Central memory CD8-positive, alpha-beta T cell (primary cell): ENCODE results near the gene COL2A1.

Experiments
- ATAC-seq: fragments of 150-1000 bp; cut with Tn5 transposase; replicated peaks from 2 replicates; pipeline ENCODE4 v1.10.0; 2022; ENCODE audit warnings: mild to moderate bottlenecking, moderate FRiP score, moderate number of reproducible peaks; ENCODE audit not compliant: poor library complexity, severe bottlenecking; ENCODE audit errors: extremely low read depth
- DNase-seq, 2 donors: peaks; one replicate each; pipeline ENCODE4 v3.0.0; 2021; ENCODE audit warnings: low spot score in 2 of 2
- H3K27ac Mint-ChIP-seq: one replicate; pipeline ENCODE4 v1.8.0; 2022; ENCODE audit warnings: low read depth, mild to moderate bottlenecking, moderate library complexity, mixed read lengths
- H3K27me3 Mint-ChIP-seq: one replicate; pipeline ENCODE4 v1.8.0; 2022; ENCODE audit warnings: mixed read lengths
- H3K36me3 Mint-ChIP-seq: one replicate; pipeline ENCODE4 v1.8.0; 2022; ENCODE audit warnings: mild to moderate bottlenecking, moderate library complexity, mixed read lengths; ENCODE audit not compliant: insufficient read depth
- H3K4me1 Mint-ChIP-seq: one replicate; pipeline ENCODE4 v1.8.0; 2022; ENCODE audit warnings: mixed read lengths
- H3K4me3 Mint-ChIP-seq: one replicate; pipeline ENCODE4 v1.8.0; 2022; ENCODE audit warnings: mild to moderate bottlenecking, moderate library complexity, mixed read lengths
- H3K9me3 Mint-ChIP-seq: one replicate; pipeline ENCODE4 v1.8.0; 2022; ENCODE audit warnings: mixed read lengths

The COL2A1 gene

GRCh38 chr12:48004053-48004941 is at the start of gene COL2A1:
COL2A1 (minus strand) TSS chr12:48004476; CDS start chr12:48004321, 155 bp downstream.
- no peak for DNase-seq
- ATAC-seq: peak; percentile 32
- H3K36me3 Mint-ChIP-seq: peaks cover 3% of the 10 kb centered on the region
- H3K27ac Mint-ChIP-seq: no peak within 1 kb of the TSS
- peak within 1 kb of the TSS; percentile 73 for H3K4me3 Mint-ChIP-seq
- peaks cover 34% of the 10 kb centered on the region for H3K4me1 Mint-ChIP-seq
- H3K27me3 Mint-ChIP-seq: peaks cover 94% of the 10 kb centered on the region
- no peaks in the 10 kb centered on the region for H3K9me3 Mint-ChIP-seq

DNA sequence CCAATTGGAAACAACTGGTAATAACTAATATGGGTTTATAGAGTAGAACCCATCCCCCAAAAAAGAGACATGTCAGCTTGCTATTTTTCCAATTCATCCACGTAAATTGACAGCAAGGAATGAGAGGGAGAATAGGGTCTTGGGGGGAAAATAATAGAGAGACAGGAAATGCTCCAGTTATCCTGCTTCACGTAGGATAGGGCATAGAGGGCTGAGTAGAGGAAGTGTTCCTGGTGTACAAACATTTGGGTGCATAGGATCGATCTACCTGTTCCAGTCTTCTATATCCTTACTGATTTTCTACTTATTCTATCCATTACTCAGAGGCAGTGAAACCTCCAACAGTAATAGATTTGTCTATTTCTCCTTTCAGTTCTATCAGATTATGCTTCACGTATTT is 49.6 kb upstream of the COL2A1 start:
- H3K4me1 Mint-ChIP-seq: no peaks in the 10 kb centered on the region
- H3K27ac Mint-ChIP-seq: no peak overlapping the region
- no peaks in the 10 kb centered on the region for H3K27me3 Mint-ChIP-seq
- peaks cover 9% of the 10 kb centered on the region for H3K36me3 Mint-ChIP-seq
- ATAC-seq: no peak
- no peaks in the 10 kb centered on the region for H3K9me3 Mint-ChIP-seq
- no peak overlapping the region for H3K4me3 Mint-ChIP-seq
- no peak for DNase-seq

DNA sequence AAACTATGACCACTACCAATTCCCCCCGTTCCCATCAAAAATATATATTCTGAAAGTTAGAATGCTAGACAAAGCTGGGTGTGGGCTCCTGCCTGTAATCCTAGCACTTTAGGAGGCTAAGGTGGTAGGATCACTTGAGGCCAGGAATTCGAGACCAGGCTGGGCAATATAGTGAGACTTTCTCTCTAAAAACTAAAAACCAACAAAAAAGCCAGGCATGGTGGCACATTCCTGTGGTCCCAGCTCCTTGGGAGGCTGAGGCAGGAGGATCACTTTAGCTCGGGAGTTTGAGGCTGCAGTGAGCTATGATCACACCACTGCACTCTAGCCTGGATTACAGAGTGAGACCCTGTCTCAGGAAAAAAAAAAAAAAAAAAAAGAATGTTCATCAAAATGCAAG is 48.8 kb upstream of the COL2A1 start:
- no peak overlapping the region for H3K27ac Mint-ChIP-seq
- peaks cover 7% of the 10 kb centered on the region for H3K36me3 Mint-ChIP-seq
- H3K27me3 Mint-ChIP-seq: no peaks in the 10 kb centered on the region
- ATAC-seq (no peak), DNase-seq (no peak)
- no peaks in the 10 kb centered on the region for H3K4me1 Mint-ChIP-seq
- H3K4me3 Mint-ChIP-seq: no peak overlapping the region
- no peaks in the 10 kb centered on the region for H3K9me3 Mint-ChIP-seq

DNA sequence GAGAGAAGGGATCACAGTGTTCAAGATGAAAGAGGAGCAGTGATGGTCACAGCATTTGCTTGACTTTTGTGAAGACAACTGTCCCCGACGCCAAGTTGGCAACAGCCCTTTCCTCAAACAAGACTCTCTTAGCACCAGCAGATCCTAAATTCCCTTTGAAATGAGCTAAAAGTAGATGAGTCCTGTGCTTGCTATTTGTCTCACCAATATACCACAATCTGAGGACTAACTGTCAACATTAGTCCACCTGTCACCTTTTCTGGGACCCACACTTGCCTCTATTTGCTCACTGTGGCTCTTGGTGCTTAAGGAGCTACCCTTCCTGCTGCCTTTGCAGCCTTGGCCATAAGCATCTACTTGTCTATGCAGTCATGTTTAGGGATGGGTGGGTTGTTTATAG is 47.4 kb upstream of the COL2A1 start:
- Mint-ChIP-seq H3K27me3 (no peaks in the 10 kb centered on the region), H3K4me1 (no peaks in the 10 kb centered on the region), H3K36me3 (peaks cover 9% of the 10 kb centered on the region), H3K27ac (no peak overlapping the region), H3K4me3 (no peak overlapping the region), H3K9me3 (no peaks in the 10 kb centered on the region)
- ATAC-seq (no peak), DNase-seq (no peak)

DNA sequence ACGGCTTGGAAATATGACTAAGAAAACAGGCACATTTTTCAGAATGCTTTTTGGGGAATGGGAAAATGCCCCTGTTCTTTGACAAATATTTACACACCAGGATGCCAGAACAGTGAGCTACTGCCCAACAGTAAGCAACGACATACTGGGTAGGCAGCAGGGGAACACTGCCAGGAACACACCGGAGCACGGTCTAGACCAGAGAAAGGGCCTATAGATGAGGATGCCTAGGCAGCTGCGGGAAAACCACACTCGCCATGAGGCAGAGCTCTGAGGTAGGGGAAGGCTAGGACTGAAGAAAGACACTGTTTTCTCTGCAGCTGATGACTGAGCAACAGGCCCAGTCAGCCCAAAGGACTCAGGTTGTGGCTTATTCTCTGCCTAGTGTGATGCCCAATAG is 45.9 kb upstream of the COL2A1 start:
- Mint-ChIP-seq H3K36me3 (peaks cover 23% of the 10 kb centered on the region), H3K4me3 (no peak overlapping the region), H3K4me1 (no peaks in the 10 kb centered on the region), H3K27ac (no peak overlapping the region), H3K27me3 (no peaks in the 10 kb centered on the region), H3K9me3 (no peaks in the 10 kb centered on the region)
- ATAC-seq (no peak), DNase-seq (no peak)

DNA sequence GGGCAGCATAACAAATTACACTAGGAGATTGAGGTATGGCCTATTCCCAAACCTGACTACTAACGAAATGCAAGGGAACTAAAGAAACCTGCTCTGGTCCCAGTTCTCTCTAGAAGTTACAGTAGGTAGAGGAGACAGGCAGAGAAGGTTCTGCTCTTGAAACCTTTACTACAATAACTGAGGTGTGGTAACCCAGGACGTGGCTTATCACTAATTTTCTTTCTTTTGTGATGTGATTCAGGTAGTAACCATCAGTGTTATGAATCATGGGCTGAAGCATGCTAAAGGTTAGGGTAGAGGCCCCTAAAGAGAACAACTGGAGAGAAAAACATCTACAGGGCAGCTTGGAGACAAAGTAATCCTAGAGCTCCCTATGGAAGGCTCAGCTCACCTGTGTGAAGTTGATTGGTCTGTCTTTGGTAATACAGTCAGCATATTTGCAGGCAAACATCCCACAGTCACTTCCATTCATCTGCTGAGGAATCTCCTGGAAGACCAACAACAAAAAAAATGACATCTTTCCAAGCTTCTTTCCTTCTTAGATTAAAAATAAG is 41.8 kb upstream of the COL2A1 start:
- Mint-ChIP-seq H3K27ac (no peak overlapping the region), H3K36me3 (peaks cover 31% of the 10 kb centered on the region), H3K27me3 (no peaks in the 10 kb centered on the region), H3K4me3 (no peak overlapping the region), H3K9me3 (no peaks in the 10 kb centered on the region), H3K4me1 (no peaks in the 10 kb centered on the region)
- DNase-seq (no peak), ATAC-seq (no peak)

- DNase-seq (no peak), ATAC-seq (no peak)
- no peaks in the 10 kb centered on the region for H3K4me1 Mint-ChIP-seq
- no peak overlapping the region for H3K4me3 Mint-ChIP-seq
- peaks cover 31% of the 10 kb centered on the region for H3K36me3 Mint-ChIP-seq
- H3K27me3 Mint-ChIP-seq: no peaks in the 10 kb centered on the region
- H3K27ac Mint-ChIP-seq: no peak overlapping the region
- no peaks in the 10 kb centered on the region for H3K9me3 Mint-ChIP-seq
Observed at GRCh38 chr12:48045061-48045846, 41.0 kb upstream of the COL2A1 start.

- Mint-ChIP-seq H3K4me1 (no peaks in the 10 kb centered on the region), H3K27me3 (no peaks in the 10 kb centered on the region), H3K4me3 (no peak overlapping the region), H3K36me3 (peaks cover 31% of the 10 kb centered on the region), H3K27ac (peak overlapping the region; percentile 87), H3K9me3 (no peaks in the 10 kb centered on the region)
- no peak for ATAC-seq
- no peak for DNase-seq
Observed at GRCh38 chr12:48044396-48044795, 40.1 kb upstream of the COL2A1 start.

DNA sequence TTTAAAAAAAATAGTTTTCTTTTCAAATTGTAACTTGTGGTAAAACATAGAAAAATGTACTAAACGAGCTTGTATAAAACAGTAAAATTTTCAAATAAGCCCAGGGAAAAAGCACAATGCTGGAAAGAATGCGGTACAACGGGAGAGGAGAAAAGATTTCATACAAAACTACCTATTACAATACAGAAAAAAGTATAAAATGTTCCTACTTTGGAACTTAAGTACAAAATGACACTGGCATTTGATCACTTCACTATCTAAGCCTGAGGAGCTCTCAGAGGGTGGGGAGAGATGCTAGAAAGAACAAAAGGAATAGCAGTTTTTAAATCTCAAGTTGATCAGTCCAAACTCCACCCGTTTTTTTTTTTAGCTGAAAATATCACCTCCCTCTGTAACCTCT is 39.5 kb upstream of the COL2A1 start:
- no peaks in the 10 kb centered on the region for H3K9me3 Mint-ChIP-seq
- DNase-seq: no peak
- H3K36me3 Mint-ChIP-seq: peaks cover 31% of the 10 kb centered on the region
- ATAC-seq: no peak
- H3K4me3 Mint-ChIP-seq: no peak overlapping the region
- no peaks in the 10 kb centered on the region for H3K27me3 Mint-ChIP-seq
- H3K4me1 Mint-ChIP-seq: no peaks in the 10 kb centered on the region
- peak overlapping the region; percentile 87 for H3K27ac Mint-ChIP-seq

GRCh38 chr12:48041591-48042423 is 37.5 kb upstream of the COL2A1 start:
- no peak overlapping the region for H3K27ac Mint-ChIP-seq
- H3K36me3 Mint-ChIP-seq: peaks cover 25% of the 10 kb centered on the region
- ATAC-seq (no peak), DNase-seq (no peak)
- H3K4me3 Mint-ChIP-seq: no peak overlapping the region
- no peaks in the 10 kb centered on the region for H3K27me3 Mint-ChIP-seq
- peaks cover 13% of the 10 kb centered on the region for H3K4me1 Mint-ChIP-seq
- H3K9me3 Mint-ChIP-seq: no peaks in the 10 kb centered on the region

DNA sequence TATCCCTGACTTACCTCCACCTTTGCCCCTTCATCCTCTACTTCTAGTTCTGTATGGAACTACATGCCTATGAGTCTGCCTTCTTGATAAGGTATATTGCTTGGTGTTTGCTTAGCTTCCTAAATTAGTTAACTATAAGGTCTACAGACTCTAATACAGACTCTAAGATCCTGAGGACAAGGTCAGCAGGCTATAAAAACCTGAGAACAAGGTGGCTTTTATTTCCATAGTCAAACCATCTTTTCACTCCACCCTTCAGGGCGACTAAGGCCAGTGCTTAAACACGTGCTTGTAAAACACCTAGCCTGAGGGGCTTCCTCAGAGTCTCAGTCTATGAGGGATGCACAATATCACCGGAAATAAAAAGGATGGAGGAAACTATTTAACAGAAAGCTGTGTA is 36.1 kb upstream of the COL2A1 start:
- H3K4me3 Mint-ChIP-seq: no peak overlapping the region
- H3K27ac Mint-ChIP-seq: no peak overlapping the region
- H3K9me3 Mint-ChIP-seq: no peaks in the 10 kb centered on the region
- peaks cover 13% of the 10 kb centered on the region for H3K36me3 Mint-ChIP-seq
- no peaks in the 10 kb centered on the region for H3K27me3 Mint-ChIP-seq
- ATAC-seq (no peak), DNase-seq (no peak)
- H3K4me1 Mint-ChIP-seq: peaks cover 13% of the 10 kb centered on the region

GRCh38 chr12:48039151-48039550 is 34.9 kb upstream of the COL2A1 start:
- Mint-ChIP-seq H3K36me3 (peaks cover 7% of the 10 kb centered on the region), H3K4me3 (no peak overlapping the region), H3K27ac (no peak overlapping the region), H3K27me3 (no peaks in the 10 kb centered on the region), H3K9me3 (no peaks in the 10 kb centered on the region), H3K4me1 (peaks cover 13% of the 10 kb centered on the region)
- no peak for DNase-seq
- ATAC-seq: no peak
